Right cardiac atrium (tissue), 5 donors: ENCODE results near the gene MIA2. TPM values are rescaled to one million over a fixed set of nuclear protein-coding genes. Genes with fewer than 3 reads are reported as not detected.
"Not testable (repeated sequence)": the region's sequence is repeated elsewhere in the genome, so short reads cannot be mapped to it uniquely, and the experiment has no call there.

Source experiments
- ATAC-seq, 2 donors: fragments of 200-7000 bp; cut with Tn5 transposase; one replicate each; pipeline versions ENCODE4 v1.8.0 to v1.9.1; 2020; ENCODE audit warnings: moderate library complexity in 2 of 2, mild to moderate bottlenecking in 1 of 2
- DNase-seq, 3 donors: peaks; one replicate each; pipeline ENCODE4 v3.0.0-alpha.2; 2020
- H3K27ac ChIP-seq: one replicate; pipeline ENCODE4 v1.5.1; 2013; ENCODE audit warnings: mild to moderate bottlenecking, low read length, control low read depth, moderate library complexity
- H3K27me3 ChIP-seq: one replicate; pipeline ENCODE4 v1.6.1; 2013; ENCODE audit not compliant: control insufficient read depth, insufficient read depth
- H3K4me1 ChIP-seq: one replicate; pipeline ENCODE4 v1.6.1; 2013; ENCODE audit warnings: low read length; ENCODE audit not compliant: control insufficient read depth, insufficient read depth
- H3K4me3 ChIP-seq: one replicate; pipeline ENCODE4 v1.5.1; 2013; ENCODE audit warnings: low read length, control low read depth
- H3K9me3 ChIP-seq: one replicate; pipeline ENCODE4 v1.6.1; 2013; ENCODE audit warnings: low read length; ENCODE audit not compliant: control insufficient read depth
- WGBS: extraction: QIAGEN DNeasy Blood & Tissue Kit; methylation state at CpG from one replicate; pipeline ENCODE4 v1.1.7; 2013; 5-methylcytosine and 5-hydroxymethylcytosine counted together
- intact Hi-C, 4 donors: fragments of 100-400 bp; cut with DNase I; formaldehyde crosslinking; loops; one replicate each; pipeline versions ENCODE4 v1.11.0 to v1.14.0; 2022 to 2023
- polyA plus RNA-seq: library from polyadenylated mRNA; stranded (reverse); fragments of 200-250 nt; gene quantifications from one replicate; pipeline ENCODE4 v1.2.3, GENCODE V29; 2013
- total RNA-seq, 4 donors: library from RNA; stranded (reverse); fragmentation: NEBNext Ultra II Directional; extraction: Animal tissue kit (Norgen Biotek cat#: 25700); gene quantifications; one replicate each; pipeline ENCODE4 v1.2.1, GENCODE V29; 2021
- donor health status: healthy with polysubstance abuse.
- donor health status: DM: no; HTN: yes; CAD: no.
- donor health status: DM: no; HTN: no; CAD: no.
- donor health status: DM: no; HTN: yes; CAD: no; lungs with severe emphysema.
- donor health status: DM: yes; HTN: yes; CAD: no.

Gene MIA2
- total and polyA plus RNA-seq, 5 donors: 17.7 to 32.7 (median 21.8) TPM

DNA sequence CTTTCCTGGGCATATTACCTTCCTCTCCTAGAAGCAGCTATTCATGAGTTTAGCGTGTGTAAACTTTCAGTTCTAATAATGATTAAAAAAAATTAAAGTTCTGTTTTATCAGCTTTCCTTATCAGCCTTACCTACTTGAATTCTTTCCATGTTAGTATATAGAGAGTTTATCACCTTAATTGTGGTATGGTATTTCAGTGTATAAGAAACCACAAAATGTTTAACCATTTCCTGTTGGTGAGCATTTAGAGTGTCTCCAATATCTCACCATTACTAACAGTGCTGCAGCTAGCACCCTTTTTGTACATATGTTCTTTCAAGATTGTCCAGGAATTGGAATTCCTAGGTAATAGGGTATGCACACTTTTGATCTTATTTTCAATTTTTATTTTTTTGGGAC is 109.1 kb downstream of the MIA2 start:
- DNase-seq (no peak), ATAC-seq (no peak)
- 0% methylated on average over 1 of the region's 1 CpG for WGBS
- no peak overlapping the region for H3K4me3 ChIP-seq
- no peaks in the 10 kb centered on the region for H3K9me3 ChIP-seq
- intact Hi-C loops: no loop called here
- no peaks in the 10 kb centered on the region for H3K27me3 ChIP-seq
- H3K4me1 ChIP-seq: no peaks in the 10 kb centered on the region
- H3K27ac ChIP-seq: no peak overlapping the region

DNA sequence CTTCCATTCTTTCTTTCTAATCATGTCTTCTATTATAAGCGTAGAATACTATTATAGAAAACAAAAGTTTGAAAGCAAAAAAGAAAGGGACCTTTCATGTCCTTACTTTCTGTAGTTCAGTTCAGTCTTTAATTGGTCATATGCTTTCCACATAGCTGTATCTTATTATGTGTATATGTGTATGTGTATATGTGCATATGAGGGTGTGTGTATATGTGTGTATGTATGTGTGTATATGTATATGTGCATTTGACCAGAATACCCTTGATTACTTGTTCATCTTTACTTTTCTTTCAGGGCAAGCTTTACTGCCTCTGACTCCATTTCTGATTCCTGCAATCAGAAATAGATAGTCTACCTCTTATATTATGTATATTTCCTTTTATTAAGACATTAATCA is 109.9 kb downstream of the MIA2 start:
- Histone ChIP-seq H3K27me3 (no peaks in the 10 kb centered on the region), H3K4me1 (no peaks in the 10 kb centered on the region), H3K4me3 (no peak overlapping the region), H3K9me3 (no peaks in the 10 kb centered on the region), H3K27ac (no peak overlapping the region)
- intact Hi-C loops: no loop called here
- WGBS: 98% methylated on average over 1 of the region's 1 CpG
- no peak for DNase-seq
- ATAC-seq: no peak

DNA sequence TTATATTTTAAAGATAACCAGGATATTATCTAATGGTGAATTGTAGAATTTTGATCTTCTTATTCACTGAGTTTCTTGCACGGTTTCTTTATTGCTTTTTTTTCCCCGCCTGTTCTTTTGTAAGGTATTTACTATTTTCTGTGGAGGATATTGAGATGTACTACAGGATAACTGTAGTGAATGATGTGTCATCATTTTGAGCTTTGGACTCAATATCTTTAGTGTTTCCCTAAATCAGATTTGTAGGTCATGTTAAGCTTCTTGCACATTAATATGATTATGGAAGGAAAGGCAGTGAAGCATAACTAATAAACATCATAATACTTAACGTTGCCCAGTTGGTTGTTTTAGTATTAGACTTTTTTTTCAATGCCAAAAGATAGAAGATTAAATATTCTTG is 117.2 kb downstream of the MIA2 start:
- ATAC-seq (no peak), DNase-seq (no peak)
- intact Hi-C loops: no loop called here
- WGBS: 96% methylated on average over 3 of the region's 3 CpGs
- no peaks in the 10 kb centered on the region for H3K4me1 ChIP-seq
- no peaks in the 10 kb centered on the region for H3K27me3 ChIP-seq
- no peak overlapping the region for H3K4me3 ChIP-seq
- no peaks in the 10 kb centered on the region for H3K9me3 ChIP-seq
- no peak overlapping the region for H3K27ac ChIP-seq

DNA sequence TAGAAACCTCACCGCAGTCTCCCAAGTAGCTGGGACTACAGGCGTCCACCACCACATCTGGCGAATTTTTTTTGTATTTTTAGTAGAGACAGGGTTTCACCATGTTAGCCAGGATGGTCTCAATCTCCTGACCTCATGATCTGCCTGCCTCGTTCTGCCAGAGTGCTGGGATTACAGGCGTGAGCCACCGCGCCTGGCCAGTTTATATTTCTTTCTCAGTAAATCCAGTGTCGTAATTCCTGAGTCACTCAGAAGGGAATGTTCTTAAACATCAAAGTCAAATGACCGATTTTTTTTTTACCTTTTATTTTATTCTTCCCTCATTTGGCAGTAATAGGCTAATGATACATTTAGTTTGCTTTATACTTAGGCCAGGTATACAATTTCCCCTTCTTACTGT is 118.0 kb downstream of the MIA2 start:
- intact Hi-C loops: no loop called here
- H3K9me3 ChIP-seq: no peaks in the 10 kb centered on the region
- ATAC-seq: no peak
- no peak overlapping the region for H3K4me3 ChIP-seq
- no peaks in the 10 kb centered on the region for H3K4me1 ChIP-seq
- WGBS: 97% methylated on average over 9 of the region's 9 CpGs
- no peak for DNase-seq
- H3K27ac ChIP-seq: no peak overlapping the region
- H3K27me3 ChIP-seq: no peaks in the 10 kb centered on the region

DNA sequence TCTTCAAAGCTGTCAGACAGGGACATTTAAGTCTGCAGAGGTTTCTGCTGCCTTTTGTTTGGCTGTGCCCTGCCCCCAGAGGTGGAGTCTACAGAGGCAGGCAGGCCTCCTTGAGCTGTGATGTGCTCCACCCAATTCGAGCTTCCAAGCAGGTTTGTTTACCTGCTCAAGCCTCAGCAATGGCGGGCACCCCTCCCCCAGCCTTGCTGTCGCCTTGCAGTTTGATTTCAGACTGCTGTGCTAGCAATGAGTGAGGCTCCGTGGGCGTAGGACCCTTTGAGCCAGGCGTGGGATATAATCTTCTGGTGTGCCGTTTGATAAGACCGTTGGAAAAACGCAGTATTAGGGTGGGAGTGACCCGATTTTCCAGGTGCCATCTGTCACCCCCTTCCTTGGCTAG is 125.4 kb downstream of the MIA2 start:
- H3K9me3 ChIP-seq, H3K4me3 ChIP-seq, H3K27me3 ChIP-seq, H3K4me1 ChIP-seq, H3K27ac ChIP-seq, intact Hi-C loops, ATAC-seq: not testable (repeated sequence)
- peak in 1 of 3 donors; percentile 40 for DNase-seq
- 92% methylated on average over 10 of the region's 10 CpGs for WGBS

DNA sequence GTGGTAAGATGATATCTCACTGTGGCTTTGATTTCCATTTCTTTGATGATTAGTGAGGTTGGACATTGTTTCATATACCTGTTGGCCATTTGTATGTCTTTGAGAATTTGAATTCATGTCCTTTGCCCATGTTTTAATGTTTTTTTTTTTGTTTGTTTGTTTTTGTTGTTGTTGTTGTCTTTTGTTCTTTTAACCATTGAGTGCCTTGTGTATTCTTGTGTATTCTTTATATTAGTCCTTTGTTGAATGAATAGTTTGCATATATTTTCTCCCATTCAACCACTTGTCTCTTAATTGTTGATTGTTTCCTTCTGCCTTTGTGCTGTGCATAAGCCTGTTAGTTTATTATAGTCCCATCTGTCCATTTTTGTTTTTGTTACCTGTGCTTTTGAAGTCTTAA is 126.6 kb downstream of the MIA2 start:
- Histone ChIP-seq H3K27me3 (no peaks in the 10 kb centered on the region), H3K4me1 (no peaks in the 10 kb centered on the region), H3K27ac (no peak overlapping the region), H3K4me3 (no peak overlapping the region), H3K9me3 (no peaks in the 10 kb centered on the region)
- DNase-seq (no peak), ATAC-seq (no peak)
- intact Hi-C loops: loop anchor here in 1 of 4 donors (10.0 kb wide), 1 partner anchor 976 kb away; no protein-coding TSS in a partner anchor

DNA sequence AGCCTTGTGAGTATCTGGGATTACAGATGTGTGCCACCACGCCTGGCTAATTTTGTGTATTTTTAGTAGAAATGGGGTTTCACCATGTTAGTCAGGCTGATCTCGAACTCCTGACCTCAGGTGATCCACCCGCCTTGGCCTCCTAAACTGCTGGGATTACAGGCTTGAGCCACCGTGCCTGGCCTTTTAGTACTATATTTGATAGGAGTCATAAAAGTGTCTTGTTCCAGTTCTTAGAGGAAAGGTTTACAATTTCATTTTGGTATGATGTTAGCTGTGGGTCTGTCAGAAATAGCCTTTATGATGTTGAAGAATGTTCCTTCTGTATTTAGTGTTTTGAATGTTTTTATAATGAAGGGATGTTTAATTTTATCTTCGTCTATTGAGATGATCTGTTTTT is 127.8 kb downstream of the MIA2 start:
- H3K4me3 ChIP-seq, DNase-seq, ATAC-seq, H3K27me3 ChIP-seq, H3K4me1 ChIP-seq, H3K27ac ChIP-seq, H3K9me3 ChIP-seq: not testable (repeated sequence)
- intact Hi-C loops: loop anchor here in 1 of 4 donors (10.0 kb wide), 1 partner anchor 977 kb away; no protein-coding TSS in a partner anchor
- WGBS: 94% methylated on average over 5 of the region's 5 CpGs

DNA sequence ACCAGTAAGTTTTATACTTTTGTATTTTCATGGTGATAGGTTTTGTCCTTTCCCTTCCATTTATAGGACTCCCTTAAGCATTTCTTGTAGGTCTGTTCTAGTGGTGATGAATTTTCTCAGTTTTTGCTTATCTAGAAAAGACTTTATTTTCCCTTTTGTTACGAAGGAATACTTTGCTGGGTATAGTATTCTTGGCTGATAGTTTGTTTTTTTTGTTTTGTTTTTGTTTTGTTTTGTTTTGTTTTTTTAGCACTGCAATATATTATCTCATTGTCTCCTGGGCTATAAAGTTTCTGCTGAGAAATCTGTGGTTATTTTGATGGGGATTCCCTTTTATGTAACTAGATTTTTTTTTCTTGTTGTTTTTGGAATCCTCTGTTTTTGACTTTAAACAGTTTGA is 130.8 kb downstream of the MIA2 start:
- Histone ChIP-seq H3K27ac (no peak overlapping the region), H3K9me3 (no peaks in the 10 kb centered on the region), H3K4me3 (no peak overlapping the region), H3K4me1 (peaks cover 5% of the 10 kb centered on the region), H3K27me3 (no peaks in the 10 kb centered on the region)
- WGBS: 94% methylated on average over 1 of the region's 1 CpG
- ATAC-seq (no peak), DNase-seq (no peak)
- intact Hi-C loops: loop anchor here in 1 of 4 donors (10.0 kb wide), 1 partner anchor 980 kb away; no protein-coding TSS in a partner anchor

DNA sequence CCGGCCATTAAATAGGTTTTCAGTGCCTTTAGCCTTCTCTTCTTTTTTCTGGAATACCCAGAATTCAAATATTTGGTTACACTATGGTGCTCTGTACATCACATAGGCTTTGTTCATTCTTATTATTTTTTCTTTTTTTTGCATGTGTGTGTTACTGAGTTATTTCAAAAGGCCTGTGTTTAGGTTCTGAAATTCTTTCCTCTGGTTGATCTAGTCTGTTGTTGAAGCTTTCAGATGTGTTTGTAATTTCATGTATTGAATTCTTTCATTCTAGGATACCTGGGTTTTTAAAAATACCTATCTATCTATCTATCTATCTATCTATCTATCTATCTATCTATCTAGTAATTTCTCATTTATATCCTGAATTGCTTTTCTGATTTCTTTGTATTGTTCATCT is 131.6 kb downstream of the MIA2 start:
- H3K9me3 ChIP-seq: no peaks in the 10 kb centered on the region
- WGBS: 87% methylated on average over 1 of the region's 1 CpG
- no peak overlapping the region for H3K27ac ChIP-seq
- intact Hi-C loops: loop anchor here in 1 of 4 donors (10.0 kb wide), 1 partner anchor 981 kb away; no protein-coding TSS in a partner anchor
- no peak overlapping the region for H3K4me3 ChIP-seq
- DNase-seq (no peak), ATAC-seq (no peak)
- H3K4me1 ChIP-seq: peaks cover 5% of the 10 kb centered on the region
- no peaks in the 10 kb centered on the region for H3K27me3 ChIP-seq

DNA sequence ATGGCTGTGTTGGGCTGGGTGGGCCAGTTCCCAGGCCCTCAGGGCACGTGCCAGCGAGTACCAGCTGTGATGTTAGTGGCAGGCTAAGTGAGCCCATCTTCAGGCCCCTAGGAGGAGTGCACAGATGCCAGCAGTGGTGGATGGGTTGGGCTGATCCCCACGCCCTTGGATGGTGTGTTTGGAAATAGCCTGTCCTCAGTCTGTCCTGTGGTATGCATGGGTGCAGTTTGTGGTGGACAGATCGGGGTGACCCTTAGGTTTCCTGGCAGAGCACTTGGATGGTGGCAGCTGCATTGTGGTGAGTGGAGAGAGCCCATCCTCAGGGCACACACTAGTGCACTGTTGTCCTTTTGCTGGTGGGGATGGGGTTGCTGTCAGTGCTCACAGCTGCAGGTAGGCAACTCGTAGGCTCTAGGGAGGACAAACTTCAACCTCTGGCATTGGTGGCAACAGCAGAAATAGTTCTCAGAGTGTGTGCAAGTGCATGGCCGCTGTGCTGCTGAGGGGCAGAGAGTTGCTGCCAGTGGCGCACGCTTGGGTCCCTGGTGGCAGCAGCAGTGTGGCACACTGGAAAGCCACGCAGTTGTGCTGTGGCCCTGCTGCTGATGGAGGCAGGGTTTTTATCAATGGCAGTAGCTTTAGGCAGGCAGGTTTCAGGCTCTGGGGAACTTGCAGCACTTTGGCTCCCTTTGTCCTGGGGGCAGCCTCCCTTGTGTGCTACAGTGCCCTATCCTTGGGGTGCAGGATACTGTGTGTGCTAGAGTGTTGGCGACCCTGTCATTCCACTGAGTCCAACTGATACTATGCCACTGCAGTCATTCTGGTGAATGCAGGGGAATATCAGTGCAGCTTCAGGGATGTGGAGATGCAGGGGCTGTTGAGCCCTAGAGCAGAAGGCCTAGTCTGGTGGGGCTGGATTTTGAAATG is 133.0 kb downstream of the MIA2 start:
- Histone ChIP-seq H3K4me3 (no peak overlapping the region), H3K9me3 (no peaks in the 10 kb centered on the region), H3K27me3 (no peaks in the 10 kb centered on the region), H3K4me1 (peaks cover 5% of the 10 kb centered on the region), H3K27ac (no peak overlapping the region)
- 95% methylated on average over 10 of the region's 10 CpGs for WGBS
- ATAC-seq (peak; percentile 37 to 41), DNase-seq (peak in 1 of 3 donors; percentile 25)
- intact Hi-C loops: loop anchor here in 1 of 4 donors (10.0 kb wide), 1 partner anchor 982 kb away; no protein-coding TSS in a partner anchor

DNA sequence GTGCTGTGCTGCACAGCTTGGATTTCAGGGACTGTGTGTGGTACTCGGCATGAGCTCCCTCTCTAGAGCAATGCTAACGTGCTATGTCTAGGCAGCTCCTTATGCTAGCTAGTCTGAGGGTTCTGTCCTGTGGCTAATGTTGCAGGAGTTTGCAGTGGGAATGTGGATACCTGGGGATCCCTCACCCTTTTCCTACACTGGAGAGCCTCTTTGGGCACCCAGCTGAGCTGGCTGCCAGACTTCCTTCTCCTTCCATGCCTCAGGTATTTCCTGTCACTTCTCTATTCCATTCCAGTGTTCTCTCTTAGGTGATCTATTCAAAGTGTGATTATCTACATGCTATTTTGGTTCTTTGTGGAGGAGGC is 133.7 kb downstream of the MIA2 start:
- no peaks in the 10 kb centered on the region for H3K9me3 ChIP-seq
- no peak overlapping the region for H3K27ac ChIP-seq
- no peaks in the 10 kb centered on the region for H3K27me3 ChIP-seq
- no peak overlapping the region for H3K4me3 ChIP-seq
- ATAC-seq (peak; percentile 16 to 25), DNase-seq (no peak)
- 74% methylated on average over 2 of the region's 2 CpGs for WGBS
- intact Hi-C loops: loop anchor here in 1 of 4 donors (10.0 kb wide), 1 partner anchor 983 kb away; no protein-coding TSS in a partner anchor
- peaks cover 5% of the 10 kb centered on the region for H3K4me1 ChIP-seq
